Suppressor macrophage (primary cell): ENCODE results near the gene CYRIA.

ENCODE experiments used
- DNase-seq, 4 experiments: peaks; one replicate each; pipeline ENCODE4 v3.0.0-alpha.2; 2020 to 2022
- total RNA-seq, 17 experiments: gene quantifications; one replicate each; lab custom pipeline; 2026; ENCODE audit warnings: mixed read lengths in 6 of 17, inconsistent platforms in 3 of 17; lab: John Stamatoyannopoulos, UW

CYRIA gene
- 15.8 to 160 (median 48.0) reads per million in 17 experiments for total RNA-seq

DNA sequence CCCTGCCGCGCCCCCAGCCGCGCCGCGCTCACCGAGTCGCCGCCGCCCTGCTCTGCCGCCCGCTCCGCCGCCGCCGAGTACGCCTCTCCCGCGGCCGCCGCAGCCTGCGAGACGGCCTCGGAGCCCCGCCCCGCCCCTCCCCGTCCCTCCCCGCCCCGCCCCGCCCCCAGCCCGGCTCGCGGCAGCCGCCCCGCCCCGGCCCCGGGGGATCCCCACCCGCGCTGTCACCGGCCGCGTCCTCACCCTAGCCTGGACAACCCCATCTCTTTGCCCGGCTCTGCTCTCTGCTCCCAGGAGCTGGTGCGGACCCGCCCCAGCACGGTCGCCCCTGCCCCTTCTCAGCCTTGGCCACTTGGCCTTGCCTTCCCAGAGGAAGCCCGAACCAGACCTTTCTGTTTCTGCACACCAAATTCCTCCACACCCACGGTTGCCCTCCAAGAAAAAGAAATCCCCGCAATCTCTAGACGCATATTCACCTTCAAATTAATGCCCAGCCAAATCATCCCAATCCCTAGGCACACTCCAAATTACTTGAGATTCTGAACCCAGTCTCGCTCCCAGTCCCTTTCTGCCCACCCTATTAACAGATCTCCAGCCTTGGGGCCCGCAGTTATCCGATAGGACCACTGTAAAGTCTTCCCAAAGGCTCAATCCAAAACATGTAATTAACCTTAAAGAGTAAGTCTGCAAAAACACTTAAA, at the start of gene CYRIA:
TSS of gene CYRIA (minus strand) at position 87 of the 701 bp plus-strand sequence. CDS start 77,715 bp downstream, outside the sequence.
- peak; percentile 68 to 93 (median 82) for DNase-seq

DNA sequence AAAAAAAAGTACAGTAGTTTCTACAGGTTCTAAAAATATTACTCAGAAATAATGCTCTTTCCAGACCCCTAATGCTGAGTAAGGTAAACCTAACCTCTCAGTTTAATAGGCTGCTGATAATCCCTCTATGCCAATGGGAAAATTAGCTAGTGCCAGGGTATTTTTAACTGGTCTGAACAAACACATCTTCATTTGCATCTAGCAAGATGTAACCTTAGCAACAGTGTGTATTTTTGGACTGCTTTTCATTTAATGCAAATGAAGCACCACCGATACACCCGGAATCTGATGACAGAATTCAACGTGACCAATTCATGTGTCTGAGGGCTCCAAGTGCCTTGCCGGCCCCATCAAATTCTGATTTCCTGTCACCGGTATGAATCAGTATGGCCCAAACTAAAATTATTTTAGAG, 47.4 kb upstream of the CYRIA start:
- no peak for DNase-seq

DNA sequence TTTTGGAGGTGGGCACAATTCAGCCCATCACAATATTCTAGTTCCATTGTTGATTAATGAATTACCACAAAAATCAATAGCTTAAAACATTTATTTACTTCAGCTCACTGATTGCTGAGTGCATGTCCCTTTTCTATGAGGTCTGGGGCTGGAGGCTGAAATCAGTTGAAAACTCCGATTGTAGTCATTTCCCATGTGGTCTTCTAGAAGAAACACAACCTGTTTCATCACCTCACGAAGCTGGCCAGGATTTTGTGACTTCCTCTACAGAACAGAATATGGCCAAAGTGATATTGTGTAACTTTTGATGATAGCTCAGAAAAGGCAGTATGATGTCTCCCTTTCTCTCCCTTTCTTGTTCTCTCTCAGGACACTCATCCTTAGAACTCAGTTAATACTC, 44.1 kb upstream of the CYRIA start:
- peak; percentile 77 to 89 (median 82) for DNase-seq

DNA sequence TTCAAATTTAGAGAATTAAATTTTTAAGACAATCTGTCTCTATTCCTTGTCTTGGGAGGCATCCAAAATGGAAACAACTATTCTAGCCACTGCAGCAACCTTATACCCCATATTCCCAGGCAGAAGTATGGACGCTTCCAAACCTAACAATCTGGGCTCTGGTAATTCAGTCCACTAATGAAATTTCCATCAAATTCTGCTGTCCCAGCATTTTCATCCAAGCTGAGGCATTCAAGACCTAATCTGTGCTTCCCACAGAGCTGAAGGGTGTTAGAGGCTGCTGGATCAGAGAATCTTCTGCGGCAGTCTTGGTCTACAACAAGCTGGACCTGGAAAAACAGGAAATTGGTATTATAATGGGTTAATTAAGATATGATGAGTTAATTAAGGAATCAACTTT, 42.5 kb upstream of the CYRIA start:
- no peak for DNase-seq

DNA sequence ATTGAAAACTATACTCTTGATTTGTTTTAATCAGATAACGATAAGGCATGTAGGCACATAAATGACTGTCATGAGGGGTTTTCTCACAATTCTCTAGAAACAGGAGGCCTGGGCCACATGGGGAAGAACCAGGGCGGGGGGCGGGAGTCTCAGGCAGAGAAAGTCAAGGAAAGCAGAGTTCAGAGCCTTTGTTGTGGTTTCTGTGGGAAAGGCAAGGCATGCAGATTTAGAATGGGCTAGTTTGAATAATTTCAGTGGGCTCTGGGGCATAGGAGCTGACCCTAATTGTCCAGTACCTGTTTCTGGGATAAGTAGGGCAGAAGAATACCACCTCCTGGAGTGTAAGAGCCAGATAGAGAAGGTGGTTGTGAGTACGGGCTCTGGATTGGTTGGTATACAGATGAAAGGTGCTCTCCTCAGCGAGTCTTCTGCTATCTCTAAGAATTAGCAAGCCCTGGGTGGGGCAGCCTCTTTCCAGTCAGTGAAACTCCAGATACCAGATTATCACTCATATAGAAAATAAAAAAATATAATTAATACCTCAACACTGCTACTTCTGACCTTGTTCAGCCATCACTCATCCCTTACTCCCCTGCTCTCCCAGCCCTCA, 41.5 kb upstream of the CYRIA start:
- DNase-seq, result no peak

DNA sequence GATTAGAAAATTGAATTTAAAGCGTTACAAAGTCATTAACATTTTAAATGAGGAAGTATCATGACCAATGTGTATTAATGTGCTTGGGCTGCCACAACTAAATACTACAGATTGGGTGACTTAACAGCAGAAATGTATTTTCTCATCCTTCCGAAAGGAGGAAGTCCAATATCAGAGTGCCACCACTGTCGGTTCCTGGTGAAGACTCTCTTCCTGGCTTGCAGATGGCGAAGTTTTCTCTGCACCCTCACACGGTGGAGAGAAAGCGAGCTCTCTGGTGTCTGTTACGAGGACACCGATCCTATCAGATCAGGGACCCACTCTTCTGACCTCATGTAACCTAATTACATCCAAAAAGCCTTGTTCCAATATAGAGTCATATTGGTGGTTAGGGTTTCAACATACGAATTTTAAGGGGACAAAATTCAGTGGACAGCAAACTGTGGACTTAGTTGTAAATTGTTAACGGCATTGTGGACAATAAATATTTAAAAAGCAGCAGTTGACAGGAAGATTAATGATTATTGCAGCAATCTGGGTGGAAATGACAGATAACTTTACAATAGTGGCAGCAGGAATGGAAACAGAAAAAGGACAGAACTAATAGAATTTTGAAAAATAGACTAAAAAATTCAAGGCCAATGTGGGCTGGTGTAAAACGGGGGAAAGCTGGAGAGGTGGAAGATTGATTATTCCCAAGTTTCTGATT, 35.1 kb upstream of the CYRIA start:
- DNase-seq, result peak; percentile 40 to 66 (median 59)

DNA sequence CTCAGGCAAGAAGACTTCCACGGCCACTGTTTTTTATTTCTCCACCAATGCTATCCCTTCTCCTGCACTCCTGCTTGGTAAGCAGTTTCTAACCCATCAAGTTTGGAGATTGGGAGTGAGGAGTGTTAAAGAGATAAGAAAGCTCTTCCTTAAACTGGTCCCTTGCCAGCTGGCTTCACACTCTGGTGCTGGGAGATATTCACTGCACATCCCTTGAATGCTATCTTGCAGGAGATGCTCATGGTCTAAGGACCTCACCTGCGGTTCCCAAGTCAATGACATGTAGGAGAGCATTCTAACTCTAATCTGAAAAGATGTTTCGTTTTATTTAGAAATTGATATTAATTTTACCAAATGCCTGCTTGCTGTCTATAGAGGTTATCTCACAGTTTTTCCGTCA, 28.2 kb upstream of the CYRIA start:
- no peak for DNase-seq

DNA sequence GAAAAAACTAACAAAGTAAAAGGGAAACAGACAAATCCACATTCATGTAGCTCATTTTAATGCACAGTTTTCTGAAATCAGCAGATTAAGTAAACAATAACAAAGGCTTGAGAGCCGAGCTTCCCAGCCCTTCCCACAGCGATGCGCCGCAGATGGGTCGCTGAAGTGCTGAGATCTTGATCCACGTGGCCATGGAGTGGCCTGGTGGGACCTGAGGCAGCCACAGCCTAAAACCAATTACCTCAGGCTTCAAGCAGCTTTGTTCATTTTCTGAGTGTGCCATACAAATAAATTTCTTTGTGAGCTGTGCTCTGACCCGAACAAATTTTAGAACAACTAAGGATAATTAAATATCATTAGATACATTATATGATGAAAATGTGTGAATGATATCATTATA, 25.6 kb upstream of the CYRIA start:
- no peak for DNase-seq

DNA sequence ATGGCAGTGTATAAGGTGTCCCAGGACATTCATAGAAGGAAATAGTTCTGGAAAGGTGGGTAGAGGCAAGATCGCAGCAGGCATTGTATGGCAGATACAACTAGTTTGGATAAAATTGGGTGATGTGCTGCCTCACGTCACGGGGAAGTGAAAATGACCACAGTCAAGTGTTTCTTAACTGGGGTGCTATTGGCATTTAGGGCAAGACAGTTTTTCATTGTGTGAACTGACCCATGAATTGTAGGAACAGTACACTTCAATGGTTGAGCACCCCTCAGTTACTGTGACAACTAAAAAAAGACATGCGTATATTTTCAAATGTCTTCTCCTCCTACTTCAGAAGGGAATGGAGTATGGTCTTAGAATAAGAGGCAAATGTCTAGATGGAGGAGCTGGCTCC, 22.3 kb upstream of the CYRIA start:
- peak in 3 of 4 experiments; percentile 13 to 45 (median 15) for DNase-seq

DNA sequence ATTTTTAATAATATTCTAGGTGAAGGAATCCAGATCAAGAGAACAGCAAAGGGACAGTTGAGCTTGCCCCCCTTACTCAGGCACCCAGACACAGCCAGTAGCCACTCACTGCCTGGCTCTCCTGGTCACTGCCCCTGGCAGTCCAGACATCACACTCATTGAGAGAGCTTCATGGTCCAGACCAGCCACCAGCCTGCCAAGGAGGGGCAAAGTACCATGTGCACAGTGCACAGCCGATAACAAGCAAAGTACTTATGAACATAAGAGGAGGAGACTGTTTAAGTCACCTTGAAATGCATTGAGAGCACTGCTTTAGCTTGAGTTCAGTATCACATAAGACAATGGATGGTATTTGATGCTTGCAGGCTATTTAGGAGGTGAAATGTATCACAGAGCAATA, 21.6 kb upstream of the CYRIA start:
- DNase-seq, result no peak

DNA sequence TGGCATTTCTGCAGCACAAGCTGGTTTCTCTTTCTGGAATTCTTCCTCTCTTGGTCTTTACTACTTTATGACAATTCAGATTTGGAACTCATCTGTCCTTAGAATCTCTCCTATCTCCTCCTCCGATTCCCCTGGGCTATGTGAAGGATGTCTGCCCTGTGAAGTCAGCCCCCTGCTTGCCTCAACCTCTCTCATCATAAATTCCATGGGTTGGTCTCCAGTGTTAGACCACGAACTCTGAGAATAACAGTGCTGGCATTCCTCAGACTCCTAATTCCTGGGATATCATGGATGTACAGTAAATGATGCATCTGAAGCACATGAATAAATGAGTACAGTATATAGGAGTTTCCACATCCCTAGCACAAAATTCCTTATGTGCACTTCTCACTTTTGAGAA, 21.0 kb upstream of the CYRIA start:
- DNase-seq, result peak in 1 of 4 experiments; percentile 15

DNA sequence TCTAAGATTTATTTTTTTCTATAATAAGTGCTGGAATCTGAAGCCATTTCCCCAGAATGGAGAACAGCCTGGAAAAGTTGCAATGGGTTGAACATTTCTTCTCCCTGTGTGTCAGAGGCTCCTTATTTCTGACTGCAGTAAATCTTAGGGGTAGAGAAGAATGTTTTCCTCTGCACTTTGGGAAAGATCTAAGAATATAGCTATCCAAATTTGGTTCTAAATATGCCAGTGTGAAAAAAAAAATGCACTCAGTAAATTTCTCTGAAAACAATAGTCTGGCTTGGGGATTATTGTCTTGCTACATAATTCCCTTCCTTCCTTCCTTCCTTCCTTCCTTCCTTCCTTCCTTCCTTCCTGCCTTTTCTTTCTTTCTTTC, 19.7 kb upstream of the CYRIA start:
- DNase-seq, result no peak

DNA sequence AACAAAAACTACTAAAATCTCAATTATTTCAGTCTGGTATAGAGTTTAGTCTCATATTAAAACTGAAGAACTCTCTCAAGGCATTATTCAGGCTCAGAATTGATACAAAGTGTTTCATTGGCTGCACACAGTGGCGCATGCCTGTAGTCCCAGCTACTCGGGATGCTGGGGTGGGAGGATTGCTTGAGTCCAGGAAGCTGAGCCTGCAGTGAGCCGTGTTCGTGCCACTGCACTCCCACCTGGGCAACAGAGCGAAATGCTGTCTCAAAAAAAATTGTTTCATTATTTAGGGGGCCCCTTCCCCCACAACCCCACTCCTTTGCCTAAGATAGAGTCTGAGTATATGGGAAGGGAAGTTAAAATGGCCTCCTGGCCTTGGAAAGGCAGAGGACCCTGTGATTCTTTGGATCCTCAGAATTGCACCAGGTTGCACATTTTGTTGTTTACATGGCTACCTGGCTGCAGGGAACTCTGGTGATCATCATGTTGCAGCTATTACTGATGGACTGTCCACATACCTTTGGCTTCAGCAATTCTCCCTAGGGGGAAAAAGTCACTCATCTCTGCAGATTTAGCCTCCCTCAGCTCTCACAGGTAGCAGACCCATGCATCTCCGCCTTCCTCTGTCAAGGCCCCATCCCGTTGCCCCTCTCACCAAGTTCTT, 19.2 kb upstream of the CYRIA start:
- no peak for DNase-seq

DNA sequence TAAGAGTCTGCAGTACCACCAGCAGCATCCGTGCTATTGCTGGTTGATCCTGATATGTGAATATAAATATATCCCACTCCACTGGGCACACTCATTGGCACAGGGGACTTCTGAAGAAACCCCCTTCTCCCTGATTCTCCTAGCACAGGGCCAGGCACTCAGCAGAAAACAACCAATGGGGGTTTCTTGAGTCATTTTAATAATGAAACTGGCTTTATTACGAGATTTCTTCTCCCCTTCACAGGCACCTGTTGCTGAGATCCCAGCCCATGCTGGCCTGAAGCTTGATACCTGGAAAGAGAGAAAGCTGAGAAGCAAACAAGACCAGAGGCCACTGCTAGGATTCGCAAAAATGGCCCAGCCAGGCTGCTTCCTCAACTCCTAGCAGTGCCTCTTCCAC, 17.9 kb upstream of the CYRIA start:
- no peak for DNase-seq

DNA sequence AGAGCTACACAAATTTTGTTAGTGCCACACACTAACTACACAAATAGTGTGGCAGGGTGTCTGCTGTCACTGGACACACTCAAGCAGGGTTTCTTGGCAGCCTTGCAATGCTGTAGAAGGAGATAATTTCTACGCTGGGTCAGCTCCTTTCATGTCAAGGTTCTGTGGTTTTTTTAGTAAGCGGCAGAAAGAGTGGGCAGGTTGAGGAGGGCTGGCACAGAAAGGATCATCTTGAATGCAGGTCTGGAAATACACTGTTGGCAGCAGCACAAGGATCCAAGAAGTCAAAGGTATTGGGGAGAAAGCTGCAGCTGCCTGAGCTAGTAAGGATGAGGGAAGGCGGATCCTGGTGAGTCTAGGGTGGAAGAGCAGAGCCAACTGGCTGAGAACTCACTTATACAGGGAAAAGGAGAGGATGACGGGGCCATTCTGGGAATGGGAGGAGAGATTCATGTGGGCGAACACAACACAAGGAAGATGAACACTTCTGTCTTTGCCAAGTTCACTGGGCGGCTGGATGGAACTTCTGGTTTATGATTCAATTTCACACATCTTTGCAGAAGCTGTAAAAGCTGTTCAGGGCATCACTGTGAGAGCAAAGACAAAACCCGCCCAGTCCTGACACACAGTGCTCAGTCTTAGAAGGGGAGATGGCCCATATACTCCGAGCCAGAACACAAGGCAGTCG, 16.9 kb upstream of the CYRIA start:
- no peak for DNase-seq

DNA sequence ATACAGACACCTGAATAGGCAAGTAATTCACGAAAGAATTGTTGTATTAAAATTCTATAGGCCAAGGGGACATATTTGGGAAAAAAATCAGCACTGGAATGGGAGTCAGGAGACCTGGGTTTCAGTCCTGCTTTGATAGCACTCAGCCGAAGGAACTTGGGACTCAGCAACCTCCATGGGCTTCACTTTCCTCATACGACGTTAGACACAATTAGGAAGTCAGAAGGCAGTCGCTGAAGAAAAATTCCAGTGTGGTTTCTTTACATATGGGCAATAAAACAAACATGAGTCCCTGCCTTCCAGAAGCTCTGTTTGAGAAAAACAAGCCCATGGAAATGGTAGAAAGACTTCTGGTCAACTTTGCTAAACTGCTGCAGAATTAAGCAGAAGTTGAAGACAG, 15.1 kb upstream of the CYRIA start:
- DNase-seq, result peak; percentile 37 to 66 (median 50)

DNA sequence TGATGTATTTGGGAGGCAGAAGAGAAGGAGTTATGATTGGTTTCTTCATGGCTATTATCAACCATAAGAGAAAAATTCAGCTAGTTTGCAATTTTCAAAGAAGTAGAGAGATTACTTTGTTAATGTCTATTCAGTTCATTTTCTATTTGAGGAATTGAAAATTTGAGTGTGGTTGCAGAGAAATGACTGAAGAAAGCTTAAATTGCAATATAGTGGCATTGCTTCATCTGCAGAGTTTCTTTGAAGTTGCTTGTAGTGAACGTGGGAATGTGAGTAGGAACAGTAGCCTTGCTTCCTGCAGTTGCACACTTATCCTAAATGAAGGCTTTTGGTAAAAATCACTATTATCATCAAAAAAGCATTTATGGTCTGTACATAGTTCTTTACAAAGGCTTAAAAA, 14.7 kb upstream of the CYRIA start:
- peak; percentile 30 to 79 (median 55) for DNase-seq

DNA sequence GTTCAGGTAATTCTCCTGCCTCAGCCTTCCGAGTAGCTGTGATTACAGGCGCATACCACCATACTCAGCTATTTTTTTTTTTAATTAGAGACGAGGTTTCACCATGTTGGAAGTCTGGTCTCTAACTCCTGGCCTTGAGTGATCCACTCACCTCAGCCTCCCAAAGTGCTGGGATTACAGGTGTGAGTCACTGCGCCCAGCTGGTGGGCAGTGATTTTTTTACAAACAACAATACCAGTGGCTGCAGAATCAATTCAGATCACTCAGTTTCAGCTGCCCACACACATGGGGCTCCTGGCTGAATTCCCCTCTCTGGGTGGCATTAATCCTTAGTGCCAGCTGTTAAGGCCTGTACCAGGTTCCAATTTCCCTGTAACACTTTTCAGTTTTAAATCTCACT, 13.3 kb upstream of the CYRIA start:
- no peak for DNase-seq

DNA sequence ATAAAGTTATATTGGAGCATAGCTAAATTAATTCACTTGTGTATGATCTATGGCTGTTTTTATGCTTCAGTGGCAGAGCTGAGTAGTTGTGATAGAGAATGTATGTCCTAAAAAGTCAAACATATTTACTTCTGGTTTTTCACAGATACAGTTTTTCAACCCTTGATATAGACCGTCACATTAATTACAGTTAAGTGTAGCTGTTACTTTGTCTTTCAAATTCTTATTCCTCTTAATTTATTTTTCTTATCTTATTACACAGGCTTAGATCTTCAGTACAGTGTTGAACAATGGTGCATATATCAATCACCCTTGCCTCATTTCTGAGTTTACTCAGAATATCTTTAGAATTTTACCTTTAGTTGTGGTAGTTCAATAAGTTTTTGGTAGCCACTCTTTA, 12.2 kb upstream of the CYRIA start:
- no peak for DNase-seq

DNA sequence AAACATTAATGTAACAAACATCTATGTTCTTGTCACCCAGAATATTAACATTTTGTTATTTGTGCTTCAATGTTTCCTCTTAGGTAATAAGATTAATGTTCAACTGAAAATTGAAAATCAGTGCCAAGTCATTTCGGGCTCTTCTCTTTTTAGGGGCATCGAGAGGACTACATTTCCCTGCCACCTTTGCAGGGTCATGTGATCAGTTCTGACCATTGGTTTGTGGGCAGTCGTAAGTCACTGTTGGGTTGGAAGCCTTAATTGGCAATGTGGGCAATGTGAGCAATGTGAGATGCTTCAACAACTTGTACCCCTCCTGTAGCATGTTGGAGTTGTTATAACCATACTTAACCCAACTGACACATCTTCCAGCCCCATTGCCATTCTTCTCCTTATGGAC, 10.1 kb upstream of the CYRIA start:
- DNase-seq, result no peak

DNA sequence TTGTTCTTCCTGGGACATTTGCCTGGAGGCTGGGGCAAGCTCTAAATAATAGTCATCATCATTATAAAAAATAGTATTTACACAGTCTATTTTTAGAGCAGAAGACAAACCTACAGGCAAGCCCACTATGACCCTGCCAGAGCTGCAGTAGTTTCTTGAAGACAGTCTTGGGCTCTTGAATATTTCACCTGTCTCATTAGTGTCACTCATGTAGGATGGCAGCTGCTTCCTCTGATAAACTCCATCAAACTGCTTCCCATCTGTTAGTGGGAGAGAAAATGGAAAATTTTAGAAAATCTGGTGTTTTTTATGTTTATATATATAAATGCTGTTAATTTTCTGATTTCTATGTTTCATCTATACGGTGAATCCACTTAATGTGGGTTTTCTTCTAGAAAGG, 8.5 kb upstream of the CYRIA start:
- no peak for DNase-seq

DNA sequence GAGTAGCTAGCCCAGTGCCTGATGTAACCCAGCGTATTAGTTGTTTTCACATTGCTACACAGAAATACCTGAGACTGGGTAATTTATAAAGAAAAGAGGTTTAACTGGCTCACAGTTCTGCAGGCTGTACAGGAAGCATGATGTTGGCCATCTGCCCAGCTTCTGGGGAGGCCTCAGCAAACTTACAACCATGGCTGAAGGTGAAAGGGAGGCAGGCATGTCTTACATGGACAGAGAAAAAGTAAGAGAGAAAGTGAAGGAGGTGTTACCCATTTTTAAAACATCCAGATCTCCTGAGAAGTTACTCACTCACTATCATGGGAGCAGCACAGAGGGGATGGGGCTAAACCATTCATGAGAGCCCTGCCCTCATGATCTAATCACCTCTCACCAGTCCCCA, 6.1 kb upstream of the CYRIA start:
- DNase-seq, result no peak

DNA sequence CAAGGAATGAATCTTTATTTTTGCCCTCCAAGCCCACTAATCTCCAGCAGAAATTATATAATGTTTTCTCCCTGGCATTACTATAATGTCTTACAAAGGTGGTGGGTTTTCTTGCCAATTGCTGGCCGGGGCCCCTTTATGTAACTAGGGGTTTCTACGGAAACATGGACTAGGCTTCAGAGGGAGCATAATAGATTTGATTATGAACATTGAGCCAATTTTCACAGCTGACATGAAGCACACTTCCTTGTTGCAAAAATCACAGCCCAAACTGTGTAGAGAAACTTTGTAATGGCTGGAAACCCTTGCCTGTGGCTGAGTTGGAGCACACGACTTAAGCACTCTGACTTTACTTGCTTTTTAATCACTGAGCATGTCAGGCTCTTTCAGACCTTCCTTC, 3.8 kb upstream of the CYRIA start:
- no peak for DNase-seq
